ENCODE data around the gene ZNF770.
A peak's percentile ranks its signal among the peaks of the same experiment; 100 is the strongest.

The ZNF770 gene

GRCh38 chr15:34986326-34986725, 1.8 kb downstream of the ZNF770 start:
- Histone ChIP-seq H4K5ac (ENCODE audit: low read length) (no peak overlapping the region), H3K4me1 (ENCODE audit: control insufficient read depth, low read depth, low read length) (peaks cover 8% of the 10 kb centered on the region), H3K27me3 (ENCODE audit: insufficient read depth, low read length, poor library complexity) (no peaks in the 10 kb centered on the region), H3K56ac (ENCODE audit: low read length) (peak overlapping the region; percentile 84), H2BK120ac (ENCODE audit: low read depth, low read length) (no peak overlapping the region), H3K9ac (ENCODE audit: low read length) (peak overlapping the region; percentile 99), H3K23ac (ENCODE audit: low read length) (no peak overlapping the region), H3K4me3 (ENCODE audit: low read length) (no peak overlapping the region), H3K79me2 (ENCODE audit: control insufficient read depth, insufficient read depth, low read length) (peaks cover 34% of the 10 kb centered on the region), H3K79me1 (ENCODE audit: low read length) (peaks cover 4% of the 10 kb centered on the region), H2BK5ac (ENCODE audit: low read length) (no peak overlapping the region), H3K4ac (ENCODE audit: low read depth, low read length) (no peak overlapping the region), H3K4me2 (ENCODE audit: low read length) (peak overlapping the region; percentile 96), H3K27ac (ENCODE audit: low read depth, low read length) (no peak overlapping the region), H2BK15ac (replicated peaks; ENCODE audit: low read depth) (no peak overlapping the region), H3K18ac (ENCODE audit: low read length) (no peak overlapping the region), H3K36me3 (ENCODE audit: control insufficient read depth, insufficient read depth, low read length) (no peaks in the 10 kb centered on the region), H4K8ac (ENCODE audit: low read depth, low read length) (no peak overlapping the region), H2AK5ac (ENCODE audit: low read length) (no peak overlapping the region)
- no peak for DNase-seq
- no CpG with 5 or more reads among the region's 1 CpG for WGBS (ENCODE audit: extremely low coverage, insufficient coverage, low lambda C conversion rate)

- peaks cover 8% of the 10 kb centered on the region for H3K4me1 ChIP-seq (ENCODE audit: control insufficient read depth, low read depth, low read length)
- H3K56ac ChIP-seq (ENCODE audit: low read length) = no peak overlapping the region
- H3K4ac ChIP-seq (ENCODE audit: low read depth, low read length) = no peak overlapping the region
- no peak overlapping the region for H2BK120ac ChIP-seq (ENCODE audit: low read depth, low read length)
- H2AK5ac ChIP-seq (ENCODE audit: low read length) = no peak overlapping the region
- no peak overlapping the region for H3K4me2 ChIP-seq (ENCODE audit: low read length)
- H3K27me3 ChIP-seq (ENCODE audit: insufficient read depth, low read length, poor library complexity) = no peaks in the 10 kb centered on the region
- no peak for DNase-seq
- no peaks in the 10 kb centered on the region for H3K36me3 ChIP-seq (ENCODE audit: control insufficient read depth, insufficient read depth, low read length)
- no peak overlapping the region for H3K27ac ChIP-seq (ENCODE audit: low read depth, low read length)
- WGBS (ENCODE audit: extremely low coverage, insufficient coverage, low lambda C conversion rate) = no CpG with 5 or more reads among the region's 9 CpGs
- peaks cover 34% of the 10 kb centered on the region for H3K79me2 ChIP-seq (ENCODE audit: control insufficient read depth, insufficient read depth, low read length)
- no peak overlapping the region for H3K9ac ChIP-seq (ENCODE audit: low read length)
- H4K8ac ChIP-seq (ENCODE audit: low read depth, low read length) = no peak overlapping the region
- peaks cover 4% of the 10 kb centered on the region for H3K79me1 ChIP-seq (ENCODE audit: low read length)
- no peak overlapping the region for H2BK15ac ChIP-seq (replicated peaks; ENCODE audit: low read depth)
- H2BK5ac ChIP-seq (ENCODE audit: low read length) = no peak overlapping the region
- H3K4me3 ChIP-seq (ENCODE audit: low read length) = no peak overlapping the region
- no peak overlapping the region for H4K5ac ChIP-seq (ENCODE audit: low read length)
- no peak overlapping the region for H3K23ac ChIP-seq (ENCODE audit: low read length)
- H3K18ac ChIP-seq (ENCODE audit: low read length) = no peak overlapping the region
Measured at GRCh38 chr15:34984889-34985630, 3.0 kb downstream of the ZNF770 start.

- H3K4me2 ChIP-seq (ENCODE audit: low read length) = no peak overlapping the region
- H3K56ac ChIP-seq (ENCODE audit: low read length) = no peak overlapping the region
- no peaks in the 10 kb centered on the region for H3K4me1 ChIP-seq (ENCODE audit: control insufficient read depth, low read depth, low read length)
- H3K27ac ChIP-seq (ENCODE audit: low read depth, low read length) = no peak overlapping the region
- no CpG with 5 or more reads among the region's 2 CpGs for WGBS (ENCODE audit: extremely low coverage, insufficient coverage, low lambda C conversion rate)
- H4K8ac ChIP-seq (ENCODE audit: low read depth, low read length) = no peak overlapping the region
- H3K36me3 ChIP-seq (ENCODE audit: control insufficient read depth, insufficient read depth, low read length) = no peaks in the 10 kb centered on the region
- no peaks in the 10 kb centered on the region for H3K27me3 ChIP-seq (ENCODE audit: insufficient read depth, low read length, poor library complexity)
- no peaks in the 10 kb centered on the region for H3K79me1 ChIP-seq (ENCODE audit: low read length)
- H3K18ac ChIP-seq (ENCODE audit: low read length) = no peak overlapping the region
- H3K79me2 ChIP-seq (ENCODE audit: control insufficient read depth, insufficient read depth, low read length) = no peaks in the 10 kb centered on the region
- no peak overlapping the region for H4K5ac ChIP-seq (ENCODE audit: low read length)
- H2AK5ac ChIP-seq (ENCODE audit: low read length) = no peak overlapping the region
- H2BK120ac ChIP-seq (ENCODE audit: low read depth, low read length) = no peak overlapping the region
- no peak overlapping the region for H3K4me3 ChIP-seq (ENCODE audit: low read length)
- H3K23ac ChIP-seq (ENCODE audit: low read length) = no peak overlapping the region
- DNase-seq = no peak
- no peak overlapping the region for H2BK15ac ChIP-seq (replicated peaks; ENCODE audit: low read depth)
- H2BK5ac ChIP-seq (ENCODE audit: low read length) = no peak overlapping the region
- H3K9ac ChIP-seq (ENCODE audit: low read length) = no peak overlapping the region
- H3K4ac ChIP-seq (ENCODE audit: low read depth, low read length) = no peak overlapping the region
Measured at GRCh38 chr15:34976743-34977142, 11.3 kb downstream of the ZNF770 start.

GRCh38 chr15:34976073-34976472, 12.0 kb downstream of the ZNF770 start:
- no peak overlapping the region for H2AK5ac ChIP-seq (ENCODE audit: low read length)
- H3K4me1 ChIP-seq (ENCODE audit: control insufficient read depth, low read depth, low read length) = no peaks in the 10 kb centered on the region
- no peak overlapping the region for H3K4me2 ChIP-seq (ENCODE audit: low read length)
- H3K9ac ChIP-seq (ENCODE audit: low read length) = no peak overlapping the region
- H3K79me2 ChIP-seq (ENCODE audit: control insufficient read depth, insufficient read depth, low read length) = no peaks in the 10 kb centered on the region
- WGBS (ENCODE audit: extremely low coverage, insufficient coverage, low lambda C conversion rate) = no CpG with 5 or more reads among the region's 2 CpGs
- H3K4me3 ChIP-seq (ENCODE audit: low read length) = no peak overlapping the region
- no peak overlapping the region for H4K5ac ChIP-seq (ENCODE audit: low read length)
- H3K56ac ChIP-seq (ENCODE audit: low read length) = no peak overlapping the region
- no peak overlapping the region for H4K8ac ChIP-seq (ENCODE audit: low read depth, low read length)
- H3K4ac ChIP-seq (ENCODE audit: low read depth, low read length) = no peak overlapping the region
- H3K27me3 ChIP-seq (ENCODE audit: insufficient read depth, low read length, poor library complexity) = no peaks in the 10 kb centered on the region
- no peak overlapping the region for H3K27ac ChIP-seq (ENCODE audit: low read depth, low read length)
- no peak overlapping the region for H2BK5ac ChIP-seq (ENCODE audit: low read length)
- H3K36me3 ChIP-seq (ENCODE audit: control insufficient read depth, insufficient read depth, low read length) = no peaks in the 10 kb centered on the region
- H3K79me1 ChIP-seq (ENCODE audit: low read length) = no peaks in the 10 kb centered on the region
- H2BK120ac ChIP-seq (ENCODE audit: low read depth, low read length) = no peak overlapping the region
- H2BK15ac ChIP-seq (replicated peaks; ENCODE audit: low read depth) = no peak overlapping the region
- no peak for DNase-seq
- H3K18ac ChIP-seq (ENCODE audit: low read length) = no peak overlapping the region
- H3K23ac ChIP-seq (ENCODE audit: low read length) = no peak overlapping the region

GRCh38 chr15:34973512-34973911, 14.6 kb downstream of the ZNF770 start:
- WGBS (ENCODE audit: extremely low coverage, insufficient coverage, low lambda C conversion rate) = no CpG with 5 or more reads among the region's 2 CpGs
- no peak overlapping the region for H3K4me2 ChIP-seq (ENCODE audit: low read length)
- no peaks in the 10 kb centered on the region for H3K4me1 ChIP-seq (ENCODE audit: control insufficient read depth, low read depth, low read length)

More at GRCh38 chr15:34973512-34973911, 14.6 kb downstream of the ZNF770 start:
- H3K18ac ChIP-seq (ENCODE audit: low read length) = no peak overlapping the region
- no peak overlapping the region for H3K9ac ChIP-seq (ENCODE audit: low read length)
- H4K5ac ChIP-seq (ENCODE audit: low read length) = no peak overlapping the region
- H3K23ac ChIP-seq (ENCODE audit: low read length) = no peak overlapping the region
- no peak overlapping the region for H3K4ac ChIP-seq (ENCODE audit: low read depth, low read length)
- peaks cover 10% of the 10 kb centered on the region for H3K79me2 ChIP-seq (ENCODE audit: control insufficient read depth, insufficient read depth, low read length)
- H3K27me3 ChIP-seq (ENCODE audit: insufficient read depth, low read length, poor library complexity) = no peaks in the 10 kb centered on the region
- no peak overlapping the region for H3K56ac ChIP-seq (ENCODE audit: low read length)
- no peak overlapping the region for H2AK5ac ChIP-seq (ENCODE audit: low read length)
- H2BK120ac ChIP-seq (ENCODE audit: low read depth, low read length) = no peak overlapping the region
- H3K36me3 ChIP-seq (ENCODE audit: control insufficient read depth, insufficient read depth, low read length) = no peaks in the 10 kb centered on the region
- H4K8ac ChIP-seq (ENCODE audit: low read depth, low read length) = no peak overlapping the region
- H2BK5ac ChIP-seq (ENCODE audit: low read length) = no peak overlapping the region
- DNase-seq = no peak
- no peak overlapping the region for H3K4me3 ChIP-seq (ENCODE audit: low read length)
- H3K79me1 ChIP-seq (ENCODE audit: low read length) = peaks cover 6% of the 10 kb centered on the region
- H2BK15ac ChIP-seq (replicated peaks; ENCODE audit: low read depth) = no peak overlapping the region
- H3K27ac ChIP-seq (ENCODE audit: low read depth, low read length) = no peak overlapping the region
